Stimulated activated CD4-positive, alpha-beta T cell treated with anti-CD3 and anti-CD28 coated beads, Interleukin-1b, Interleukin-23, amount 100 ng/mL, for 4 hours (primary cell): ENCODE measurements around the gene ZBTB44.

Experiments used
- DNase-seq, 2 donors: peaks; one replicate each; pipeline ENCODE4 v3.0.0-alpha.2; 2020; ENCODE audit warnings: low read depth in 2 of 2

Gene ZBTB44

GRCh38 chr11:130178441-130179339 is 136.0 kb downstream of the ZBTB44 start:
- no peak for DNase-seq

GRCh38 chr11:130177782-130178181 is 136.9 kb downstream of the ZBTB44 start:
- no peak for DNase-seq
